ENCODE measurements around the gene SLC38A9. TPM values are rescaled to one million over a fixed set of nuclear protein-coding genes. Genes with fewer than 3 reads are reported as not detected.

SLC38A9 gene
- polyA plus RNA-seq, 2 donors: 6.6 to 6.8 TPM

GRCh38 chr5:55672477-55672911, 39.6 kb downstream of the SLC38A9 start:
- Histone ChIP-seq H3K4me1 (ENCODE audit: control insufficient read depth in 2 of 2, insufficient read depth in 2 of 2, low read length in 1 of 2) (no peaks in the 10 kb centered on the region), H3K27me3 (ENCODE audit: control insufficient read depth in 1 of 2, insufficient read depth in 2 of 2, low read length in 2 of 2) (no peaks in the 10 kb centered on the region), H3K4me3 (ENCODE audit: low read depth in 1 of 2, low read length in 2 of 2) (no peak overlapping the region), H3K9me3 (ENCODE audit: control insufficient read depth in 2 of 2, insufficient read depth in 1 of 2, low read depth in 1 of 2, low read length in 1 of 2) (no peaks in the 10 kb centered on the region), H3K27ac (ENCODE audit: low read depth in 2 of 2, low read length in 1 of 2) (no peak overlapping the region), H3K36me3 (ENCODE audit: control insufficient read depth in 2 of 2, insufficient read depth in 2 of 2, low read length in 1 of 2) (no peaks in the 10 kb centered on the region)
- 70 to 72% methylated on average over 2 of the region's 2 CpGs for WGBS, 2 donors

- 96 to 100% methylated on average over 1 of the region's 1 CpG for WGBS, 2 donors
- H3K36me3 ChIP-seq (ENCODE audit: control insufficient read depth in 2 of 2, insufficient read depth in 2 of 2, low read length in 1 of 2): no peaks in the 10 kb centered on the region
- no peaks in the 10 kb centered on the region for H3K4me1 ChIP-seq (ENCODE audit: control insufficient read depth in 2 of 2, insufficient read depth in 2 of 2, low read length in 1 of 2)
- no peak overlapping the region for H3K27ac ChIP-seq (ENCODE audit: low read depth in 2 of 2, low read length in 1 of 2)
- H3K9me3 ChIP-seq (ENCODE audit: control insufficient read depth in 2 of 2, insufficient read depth in 1 of 2, low read depth in 1 of 2, low read length in 1 of 2): no peaks in the 10 kb centered on the region
- no peak overlapping the region for H3K4me3 ChIP-seq (ENCODE audit: low read depth in 1 of 2, low read length in 2 of 2)
- H3K27me3 ChIP-seq (ENCODE audit: control insufficient read depth in 1 of 2, insufficient read depth in 2 of 2, low read length in 2 of 2): no peaks in the 10 kb centered on the region
Observed at GRCh38 chr5:55671975-55672374, 40.1 kb downstream of the SLC38A9 start.

GRCh38 chr5:55668356-55668755, 43.8 kb downstream of the SLC38A9 start:
- Histone ChIP-seq H3K4me1 (ENCODE audit: control insufficient read depth in 2 of 2, insufficient read depth in 2 of 2, low read length in 1 of 2) (no peaks in the 10 kb centered on the region), H3K9me3 (ENCODE audit: control insufficient read depth in 2 of 2, insufficient read depth in 1 of 2, low read depth in 1 of 2, low read length in 1 of 2) (no peaks in the 10 kb centered on the region), H3K4me3 (ENCODE audit: low read depth in 1 of 2, low read length in 2 of 2) (no peak overlapping the region), H3K27ac (ENCODE audit: low read depth in 2 of 2, low read length in 1 of 2) (no peak overlapping the region), H3K36me3 (ENCODE audit: control insufficient read depth in 2 of 2, insufficient read depth in 2 of 2, low read length in 1 of 2) (peaks cover 0 to 3% of the 10 kb centered on the region in 2 donors), H3K27me3 (ENCODE audit: control insufficient read depth in 1 of 2, insufficient read depth in 2 of 2, low read length in 2 of 2) (no peaks in the 10 kb centered on the region)

GRCh38 chr5:55667938-55668337, 44.2 kb downstream of the SLC38A9 start:
- no peak overlapping the region for H3K4me3 ChIP-seq (ENCODE audit: low read depth in 1 of 2, low read length in 2 of 2)
- H3K27me3 ChIP-seq (ENCODE audit: control insufficient read depth in 1 of 2, insufficient read depth in 2 of 2, low read length in 2 of 2): no peaks in the 10 kb centered on the region
- no peaks in the 10 kb centered on the region for H3K9me3 ChIP-seq (ENCODE audit: control insufficient read depth in 2 of 2, insufficient read depth in 1 of 2, low read depth in 1 of 2, low read length in 1 of 2)
- H3K27ac ChIP-seq (ENCODE audit: low read depth in 2 of 2, low read length in 1 of 2): no peak overlapping the region
- peaks cover 0 to 3% of the 10 kb centered on the region in 2 donors for H3K36me3 ChIP-seq (ENCODE audit: control insufficient read depth in 2 of 2, insufficient read depth in 2 of 2, low read length in 1 of 2)
- H3K4me1 ChIP-seq (ENCODE audit: control insufficient read depth in 2 of 2, insufficient read depth in 2 of 2, low read length in 1 of 2): no peaks in the 10 kb centered on the region
- 96 to 98% methylated on average over 3 of the region's 3 CpGs for WGBS, 2 donors

GRCh38 chr5:55665065-55665464, 47.1 kb downstream of the SLC38A9 start:
- H3K36me3 ChIP-seq (ENCODE audit: control insufficient read depth in 2 of 2, insufficient read depth in 2 of 2, low read length in 1 of 2): peaks cover 0 to 3% of the 10 kb centered on the region in 2 donors
- H3K9me3 ChIP-seq (ENCODE audit: control insufficient read depth in 2 of 2, insufficient read depth in 1 of 2, low read depth in 1 of 2, low read length in 1 of 2): no peaks in the 10 kb centered on the region
- 78 to 93% methylated on average over 8 of the region's 8 CpGs for WGBS, 2 donors
- no peak overlapping the region for H3K4me3 ChIP-seq (ENCODE audit: low read depth in 1 of 2, low read length in 2 of 2)
- no peaks in the 10 kb centered on the region for H3K27me3 ChIP-seq (ENCODE audit: control insufficient read depth in 1 of 2, insufficient read depth in 2 of 2, low read length in 2 of 2)
- H3K4me1 ChIP-seq (ENCODE audit: control insufficient read depth in 2 of 2, insufficient read depth in 2 of 2, low read length in 1 of 2): no peaks in the 10 kb centered on the region
- H3K27ac ChIP-seq (ENCODE audit: low read depth in 2 of 2, low read length in 1 of 2): no peak overlapping the region

GRCh38 chr5:55657443-55657842, 54.7 kb downstream of the SLC38A9 start:
- no peaks in the 10 kb centered on the region for H3K4me1 ChIP-seq (ENCODE audit: control insufficient read depth in 2 of 2, insufficient read depth in 2 of 2, low read length in 1 of 2)
- H3K27ac ChIP-seq (ENCODE audit: low read depth in 2 of 2, low read length in 1 of 2): no peak overlapping the region
- 45 to 54% methylated on average over 2 of the region's 2 CpGs for WGBS, 2 donors
- no peaks in the 10 kb centered on the region for H3K27me3 ChIP-seq (ENCODE audit: control insufficient read depth in 1 of 2, insufficient read depth in 2 of 2, low read length in 2 of 2)
- no peak overlapping the region for H3K4me3 ChIP-seq (ENCODE audit: low read depth in 1 of 2, low read length in 2 of 2)
- H3K9me3 ChIP-seq (ENCODE audit: control insufficient read depth in 2 of 2, insufficient read depth in 1 of 2, low read depth in 1 of 2, low read length in 1 of 2): no peaks in the 10 kb centered on the region
- no peaks in the 10 kb centered on the region for H3K36me3 ChIP-seq (ENCODE audit: control insufficient read depth in 2 of 2, insufficient read depth in 2 of 2, low read length in 1 of 2)

GRCh38 chr5:55650386-55650785, 61.7 kb downstream of the SLC38A9 start:
- no peaks in the 10 kb centered on the region for H3K36me3 ChIP-seq (ENCODE audit: control insufficient read depth in 2 of 2, insufficient read depth in 2 of 2, low read length in 1 of 2)
- H3K27ac ChIP-seq (ENCODE audit: low read depth in 2 of 2, low read length in 1 of 2): no peak overlapping the region
- H3K4me3 ChIP-seq (ENCODE audit: low read depth in 1 of 2, low read length in 2 of 2): no peak overlapping the region
- no peaks in the 10 kb centered on the region for H3K27me3 ChIP-seq (ENCODE audit: control insufficient read depth in 1 of 2, insufficient read depth in 2 of 2, low read length in 2 of 2)
- H3K9me3 ChIP-seq (ENCODE audit: control insufficient read depth in 2 of 2, insufficient read depth in 1 of 2, low read depth in 1 of 2, low read length in 1 of 2): no peaks in the 10 kb centered on the region
- 27 to 33% methylated on average over 3 of the region's 3 CpGs for WGBS, 2 donors
- H3K4me1 ChIP-seq (ENCODE audit: control insufficient read depth in 2 of 2, insufficient read depth in 2 of 2, low read length in 1 of 2): no peaks in the 10 kb centered on the region

- Histone ChIP-seq H3K27ac (ENCODE audit: low read depth in 2 of 2, low read length in 1 of 2) (no peak overlapping the region), H3K9me3 (ENCODE audit: control insufficient read depth in 2 of 2, insufficient read depth in 1 of 2, low read depth in 1 of 2, low read length in 1 of 2) (no peaks in the 10 kb centered on the region), H3K4me3 (ENCODE audit: low read depth in 1 of 2, low read length in 2 of 2) (no peak overlapping the region), H3K27me3 (ENCODE audit: control insufficient read depth in 1 of 2, insufficient read depth in 2 of 2, low read length in 2 of 2) (no peaks in the 10 kb centered on the region), H3K4me1 (ENCODE audit: control insufficient read depth in 2 of 2, insufficient read depth in 2 of 2, low read length in 1 of 2) (no peaks in the 10 kb centered on the region), H3K36me3 (ENCODE audit: control insufficient read depth in 2 of 2, insufficient read depth in 2 of 2, low read length in 1 of 2) (no peaks in the 10 kb centered on the region)
Observed at GRCh38 chr5:55649963-55650362, 62.2 kb downstream of the SLC38A9 start.

- WGBS, 2 donors: 83 to 86% methylated on average over 3 of the region's 3 CpGs
- Histone ChIP-seq H3K4me1 (ENCODE audit: control insufficient read depth in 2 of 2, insufficient read depth in 2 of 2, low read length in 1 of 2) (no peaks in the 10 kb centered on the region), H3K36me3 (ENCODE audit: control insufficient read depth in 2 of 2, insufficient read depth in 2 of 2, low read length in 1 of 2) (no peaks in the 10 kb centered on the region), H3K4me3 (ENCODE audit: low read depth in 1 of 2, low read length in 2 of 2) (no peak overlapping the region), H3K9me3 (ENCODE audit: control insufficient read depth in 2 of 2, insufficient read depth in 1 of 2, low read depth in 1 of 2, low read length in 1 of 2) (no peaks in the 10 kb centered on the region), H3K27ac (ENCODE audit: low read depth in 2 of 2, low read length in 1 of 2) (no peak overlapping the region), H3K27me3 (ENCODE audit: control insufficient read depth in 1 of 2, insufficient read depth in 2 of 2, low read length in 2 of 2) (no peaks in the 10 kb centered on the region)
Observed at GRCh38 chr5:55645304-55645703, 66.8 kb downstream of the SLC38A9 start.

- Histone ChIP-seq H3K4me1 (ENCODE audit: control insufficient read depth in 2 of 2, insufficient read depth in 2 of 2, low read length in 1 of 2) (no peaks in the 10 kb centered on the region), H3K27ac (ENCODE audit: low read depth in 2 of 2, low read length in 1 of 2) (no peak overlapping the region), H3K27me3 (ENCODE audit: control insufficient read depth in 1 of 2, insufficient read depth in 2 of 2, low read length in 2 of 2) (no peaks in the 10 kb centered on the region), H3K9me3 (ENCODE audit: control insufficient read depth in 2 of 2, insufficient read depth in 1 of 2, low read depth in 1 of 2, low read length in 1 of 2) (no peaks in the 10 kb centered on the region), H3K4me3 (ENCODE audit: low read depth in 1 of 2, low read length in 2 of 2) (no peak overlapping the region), H3K36me3 (ENCODE audit: control insufficient read depth in 2 of 2, insufficient read depth in 2 of 2, low read length in 1 of 2) (no peaks in the 10 kb centered on the region)
- 51 to 60% methylated on average over 4 of the region's 4 CpGs for WGBS, 2 donors
Observed at GRCh38 chr5:55638455-55638854, 73.7 kb downstream of the SLC38A9 start.

Measured in esophagus (tissue), 2 donors.